ENCODE data around the gene ALOX5. TPM values are rescaled to one million over a fixed set of nuclear protein-coding genes. Genes with fewer than 3 reads are reported as not detected.

ALOX5 gene
- polyA plus RNA-seq, 1 of the 3 experiments (the other 2 are of a cell fraction), result not detected

DNA sequence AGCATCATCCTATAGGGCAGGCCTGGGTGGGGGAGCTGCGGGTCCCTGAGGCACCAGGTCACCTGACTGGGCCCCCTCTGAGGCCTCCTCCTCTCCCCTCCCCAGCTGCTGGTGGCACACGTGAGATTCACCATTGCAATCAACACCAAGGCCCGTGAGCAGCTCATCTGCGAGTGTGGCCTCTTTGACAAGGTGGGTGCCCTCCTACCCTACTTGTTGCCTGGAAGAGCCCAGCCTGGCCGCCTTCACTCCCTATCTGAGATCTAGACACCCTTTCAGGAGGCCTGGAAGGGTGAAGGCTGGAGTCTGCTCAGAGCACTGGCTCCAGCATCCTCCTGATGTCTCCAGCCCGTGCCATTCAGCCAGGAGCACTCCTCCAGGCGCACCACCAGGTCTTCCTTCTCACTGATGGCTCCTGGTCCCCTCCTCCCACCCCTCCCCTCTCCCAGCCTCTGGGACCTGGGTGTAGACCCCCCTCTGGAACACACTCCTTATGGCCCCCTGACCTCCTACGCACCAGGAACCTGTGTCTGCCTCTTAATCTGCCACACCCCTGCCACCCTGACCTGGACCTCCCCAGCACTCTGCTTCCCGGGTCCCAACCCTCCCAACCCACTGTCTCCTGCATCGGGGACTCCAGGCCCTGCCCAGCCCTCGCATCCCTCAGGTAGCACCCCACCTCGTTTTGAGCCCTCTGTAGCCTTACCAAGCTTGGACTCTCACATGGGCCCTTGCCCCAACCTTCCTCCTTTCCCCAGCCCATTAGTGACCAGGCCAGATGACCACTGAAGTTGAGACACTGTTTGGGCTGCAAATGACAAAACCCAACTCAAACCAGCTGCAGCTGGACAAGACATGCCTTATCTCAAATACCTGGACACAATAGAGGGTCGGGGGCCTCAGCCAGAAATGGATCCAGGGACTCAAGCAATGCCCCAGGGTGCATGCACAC, 67.5 kb downstream of the ALOX5 start (continued):
- TF ChIP-seq, protein P1, sequence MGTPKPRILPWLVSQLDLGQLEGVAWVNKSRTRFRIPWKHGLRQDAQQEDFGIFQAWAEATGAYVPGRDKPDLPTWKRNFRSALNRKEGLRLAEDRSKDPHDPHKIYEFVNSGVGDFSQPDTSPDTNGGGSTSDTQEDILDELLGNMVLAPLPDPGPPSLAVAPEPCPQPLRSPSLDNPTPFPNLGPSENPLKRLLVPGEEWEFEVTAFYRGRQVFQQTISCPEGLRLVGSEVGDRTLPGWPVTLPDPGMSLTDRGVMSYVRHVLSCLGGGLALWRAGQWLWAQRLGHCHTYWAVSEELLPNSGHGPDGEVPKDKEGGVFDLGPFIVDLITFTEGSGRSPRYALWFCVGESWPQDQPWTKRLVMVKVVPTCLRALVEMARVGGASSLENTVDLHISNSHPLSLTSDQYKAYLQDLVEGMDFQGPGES (IDR thresholded peaks at IDR 0.05; ENCODE audit: low read depth, low read length), result no peak
- no peak for TF ChIP-seq RAD21 (IDR thresholded peaks at IDR 0.05; ENCODE audit: low read length)
- TF ChIP-seq, protein P2, sequence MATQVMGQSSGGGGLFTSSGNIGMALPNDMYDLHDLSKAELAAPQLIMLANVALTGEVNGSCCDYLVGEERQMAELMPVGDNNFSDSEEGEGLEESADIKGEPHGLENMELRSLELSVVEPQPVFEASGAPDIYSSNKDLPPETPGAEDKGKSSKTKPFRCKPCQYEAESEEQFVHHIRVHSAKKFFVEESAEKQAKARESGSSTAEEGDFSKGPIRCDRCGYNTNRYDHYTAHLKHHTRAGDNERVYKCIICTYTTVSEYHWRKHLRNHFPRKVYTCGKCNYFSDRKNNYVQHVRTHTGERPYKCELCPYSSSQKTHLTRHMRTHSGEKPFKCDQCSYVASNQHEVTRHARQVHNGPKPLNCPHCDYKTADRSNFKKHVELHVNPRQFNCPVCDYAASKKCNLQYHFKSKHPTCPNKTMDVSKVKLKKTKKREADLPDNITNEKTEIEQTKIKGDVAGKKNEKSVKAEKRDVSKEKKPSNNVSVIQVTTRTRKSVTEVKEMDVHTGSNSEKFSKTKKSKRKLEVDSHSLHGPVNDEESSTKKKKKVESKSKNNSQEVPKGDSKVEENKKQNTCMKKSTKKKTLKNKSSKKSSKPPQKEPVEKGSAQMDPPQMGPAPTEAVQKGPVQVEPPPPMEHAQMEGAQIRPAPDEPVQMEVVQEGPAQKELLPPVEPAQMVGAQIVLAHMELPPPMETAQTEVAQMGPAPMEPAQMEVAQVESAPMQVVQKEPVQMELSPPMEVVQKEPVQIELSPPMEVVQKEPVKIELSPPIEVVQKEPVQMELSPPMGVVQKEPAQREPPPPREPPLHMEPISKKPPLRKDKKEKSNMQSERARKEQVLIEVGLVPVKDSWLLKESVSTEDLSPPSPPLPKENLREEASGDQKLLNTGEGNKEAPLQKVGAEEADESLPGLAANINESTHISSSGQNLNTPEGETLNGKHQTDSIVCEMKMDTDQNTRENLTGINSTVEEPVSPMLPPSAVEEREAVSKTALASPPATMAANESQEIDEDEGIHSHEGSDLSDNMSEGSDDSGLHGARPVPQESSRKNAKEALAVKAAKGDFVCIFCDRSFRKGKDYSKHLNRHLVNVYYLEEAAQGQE (IDR thresholded peaks at IDR 0.05; ENCODE audit: low read depth, low read length), result no peak

DNA sequence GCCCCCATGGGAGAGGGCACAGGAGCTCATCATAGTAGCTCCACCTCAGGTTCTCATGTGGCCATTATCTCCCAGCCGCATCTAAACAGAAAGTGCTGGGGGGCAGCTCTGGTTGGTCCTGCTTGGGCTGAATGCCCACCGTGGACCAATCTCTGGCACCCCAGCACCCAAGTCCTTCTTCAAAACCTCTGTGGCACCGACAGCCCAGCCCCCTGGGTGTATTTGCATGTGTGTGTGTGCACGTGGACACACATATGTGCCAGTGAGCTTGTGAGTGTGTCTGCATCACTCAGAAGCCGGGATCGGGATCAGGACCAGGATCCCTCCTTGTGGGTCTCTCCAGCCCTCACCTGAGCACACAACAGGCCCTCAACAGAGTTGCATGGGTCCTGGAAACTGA, 68.2 kb downstream of the ALOX5 start:
- Histone ChIP-seq H2AFZ (ENCODE audit: low read depth) (no peak overlapping the region), H3K4me2 (no peak overlapping the region), H3F3A (replicated peaks; ENCODE audit: insufficient read depth) (no peaks in the 10 kb centered on the region), H3K27me3 (ENCODE audit: insufficient read depth) (no peaks in the 10 kb centered on the region), H3K27ac (ENCODE audit: low read depth in 2 of 2, low read length in 1 of 2) (no peak overlapping the region), H3K4me3 (ENCODE audit: low read depth in 2 of 2, low read length in 1 of 2) (no peak overlapping the region), H3K4me1 (ENCODE audit: control insufficient read depth in 1 of 2, insufficient read depth in 2 of 2, low read depth in 1 of 2, low read length in 1 of 2) (peaks cover 0 to 9% of the 10 kb centered on the region in 2 experiments; a peak in 1 of 4 replicates), H4K20me1 (ENCODE audit: insufficient read depth) (no peaks in the 10 kb centered on the region), H3K9me3 (no peaks in the 10 kb centered on the region), H3K79me2 (ENCODE audit: insufficient read depth) (no peaks in the 10 kb centered on the region), H3K36me3 (replicated peaks in 1 of 2; ENCODE audit: control insufficient read depth in 1 of 2, insufficient read depth in 2 of 2, low read length in 1 of 2) (no peaks in the 10 kb centered on the region), H3K9me2 (no peaks in the 10 kb centered on the region), H3K9ac (no peak overlapping the region)
- ChIA-PET POLR2A (no interaction called here), CTCF (interaction anchor here (0.6 to 0.7 kb wide), 2 partner anchors 9 to 19 kb away, joined by 3 read pairs; no protein-coding TSS in a partner anchor)
- TF ChIP-seq, protein P3, sequence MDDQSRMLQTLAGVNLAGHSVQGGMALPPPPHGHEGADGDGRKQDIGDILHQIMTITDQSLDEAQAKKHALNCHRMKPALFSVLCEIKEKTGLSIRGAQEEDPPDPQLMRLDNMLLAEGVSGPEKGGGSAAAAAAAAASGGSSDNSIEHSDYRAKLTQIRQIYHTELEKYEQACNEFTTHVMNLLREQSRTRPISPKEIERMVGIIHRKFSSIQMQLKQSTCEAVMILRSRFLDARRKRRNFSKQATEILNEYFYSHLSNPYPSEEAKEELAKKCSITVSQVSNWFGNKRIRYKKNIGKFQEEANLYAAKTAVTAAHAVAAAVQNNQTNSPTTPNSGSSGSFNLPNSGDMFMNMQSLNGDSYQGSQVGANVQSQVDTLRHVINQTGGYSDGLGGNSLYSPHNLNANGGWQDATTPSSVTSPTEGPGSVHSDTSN (IDR thresholded peaks at IDR 0.05), result no peak
- TF ChIP-seq NRF1 (IDR thresholded peaks at IDR 0.05; ENCODE audit: low read depth, low read length) (no peak), TCF12 (IDR thresholded peaks at IDR 0.05) (no peak)
- WGBS (ENCODE audit: low lambda C conversion rate), result 56% methylated on average over 6 of the region's 6 CpGs
- DNase-seq, result no peak

DNA sequence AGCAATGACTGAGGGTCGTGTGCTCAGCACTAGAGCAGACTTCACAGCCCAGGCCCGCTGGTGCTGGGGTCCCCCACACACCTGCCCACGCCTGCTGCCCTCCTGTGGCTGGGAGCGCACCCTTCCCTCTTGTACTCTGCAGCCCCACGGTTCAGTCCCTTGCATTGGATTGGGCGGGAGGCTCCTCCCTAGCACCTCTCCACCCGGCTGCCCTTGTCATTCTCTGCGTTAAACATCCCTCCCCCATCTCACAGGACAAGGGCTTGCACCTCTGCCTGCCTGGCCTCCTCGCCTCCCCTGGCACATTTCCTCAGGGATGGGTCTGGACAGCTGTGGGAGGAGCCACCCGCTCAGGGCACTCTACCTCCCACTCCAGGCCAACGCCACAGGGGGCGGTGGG, 68.6 kb downstream of the ALOX5 start:
- H2AFZ ChIP-seq (ENCODE audit: low read depth), result no peak overlapping the region
- TF ChIP-seq, protein P2 (IDR thresholded peaks at IDR 0.05; ENCODE audit: low read depth, low read length), result no peak
- no peak for TF ChIP-seq YY1 (IDR thresholded peaks at IDR 0.05; ENCODE audit: low read depth)
- TF ChIP-seq SIN3A (IDR thresholded peaks at IDR 0.05; ENCODE audit: borderline replicate concordance, low read depth, low read length), result no peak
- TF ChIP-seq, protein P4, sequence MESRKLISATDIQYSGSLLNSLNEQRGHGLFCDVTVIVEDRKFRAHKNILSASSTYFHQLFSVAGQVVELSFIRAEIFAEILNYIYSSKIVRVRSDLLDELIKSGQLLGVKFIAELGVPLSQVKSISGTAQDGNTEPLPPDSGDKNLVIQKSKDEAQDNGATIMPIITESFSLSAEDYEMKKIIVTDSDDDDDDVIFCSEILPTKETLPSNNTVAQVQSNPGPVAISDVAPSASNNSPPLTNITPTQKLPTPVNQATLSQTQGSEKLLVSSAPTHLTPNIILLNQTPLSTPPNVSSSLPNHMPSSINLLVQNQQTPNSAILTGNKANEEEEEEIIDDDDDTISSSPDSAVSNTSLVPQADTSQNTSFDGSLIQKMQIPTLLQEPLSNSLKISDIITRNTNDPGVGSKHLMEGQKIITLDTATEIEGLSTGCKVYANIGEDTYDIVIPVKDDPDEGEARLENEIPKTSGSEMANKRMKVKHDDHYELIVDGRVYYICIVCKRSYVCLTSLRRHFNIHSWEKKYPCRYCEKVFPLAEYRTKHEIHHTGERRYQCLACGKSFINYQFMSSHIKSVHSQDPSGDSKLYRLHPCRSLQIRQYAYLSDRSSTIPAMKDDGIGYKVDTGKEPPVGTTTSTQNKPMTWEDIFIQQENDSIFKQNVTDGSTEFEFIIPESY (IDR thresholded peaks at IDR 0.05; ENCODE audit: borderline replicate concordance, low read depth), result no peak
- no peak for TF ChIP-seq TAF1 (IDR thresholded peaks at IDR 0.05; ENCODE audit: borderline replicate concordance, low read depth, low read length)

More for the DNA sequence above, 68.6 kb downstream of the ALOX5 start:
- H3F3A ChIP-seq (replicated peaks; ENCODE audit: insufficient read depth), result no peaks in the 10 kb centered on the region
- no peaks in the 10 kb centered on the region for H4K20me1 ChIP-seq (ENCODE audit: insufficient read depth)
- H3K9ac ChIP-seq, result no peak overlapping the region
- no peak overlapping the region for H3K4me3 ChIP-seq (ENCODE audit: low read depth in 2 of 2, low read length in 1 of 2)
- ChIA-PET POLR2A (no interaction called here), CTCF (interaction anchor here (0.6 kb wide), 1 partner anchor 57 kb away, joined by 3 read pairs; no protein-coding TSS in a partner anchor)
- H3K27ac ChIP-seq (ENCODE audit: low read depth in 2 of 2, low read length in 1 of 2), result no peak overlapping the region
- H3K4me1 ChIP-seq (ENCODE audit: control insufficient read depth in 1 of 2, insufficient read depth in 2 of 2, low read depth in 1 of 2, low read length in 1 of 2), result peaks cover 0 to 9% of the 10 kb centered on the region in 2 experiments; a peak in 1 of 4 replicates
- no peak for DNase-seq
- no peaks in the 10 kb centered on the region for H3K27me3 ChIP-seq (ENCODE audit: insufficient read depth)
- no peak overlapping the region for H3K4me2 ChIP-seq
- no peaks in the 10 kb centered on the region for H3K79me2 ChIP-seq (ENCODE audit: insufficient read depth)
- H3K9me2 ChIP-seq, result no peaks in the 10 kb centered on the region
- no peaks in the 10 kb centered on the region for H3K36me3 ChIP-seq (replicated peaks in 1 of 2; ENCODE audit: control insufficient read depth in 1 of 2, insufficient read depth in 2 of 2, low read length in 1 of 2)
- no peaks in the 10 kb centered on the region for H3K9me3 ChIP-seq
- 72% methylated on average over 8 of the region's 12 CpGs for WGBS (ENCODE audit: low lambda C conversion rate)

Data from SK-N-SH (cell line).